Stomach smooth muscle (tissue), 2 donors: ENCODE measurements around the gene ZEB2.
A peak's percentile ranks its signal among the peaks of the same experiment; 100 is the strongest.

Experiments
- H3K27ac ChIP-seq: one replicate; pipeline ENCODE4 v1.7.0; 2013; ENCODE audit warnings: mild to moderate bottlenecking, low read length, inconsistent platforms
- H3K27me3 ChIP-seq, 2 donors: one replicate each; pipeline ENCODE4 v1.7.0; 2013; ENCODE audit warnings: low read length in 2 of 2; ENCODE audit not compliant: insufficient read depth in 2 of 2, control insufficient read depth in 1 of 2
- H3K36me3 ChIP-seq, 2 donors: one replicate each; pipeline ENCODE4 v1.7.0; 2013; ENCODE audit warnings: low read length in 2 of 2; ENCODE audit not compliant: control insufficient read depth in 2 of 2, insufficient read depth in 2 of 2
- H3K4me1 ChIP-seq: one replicate; pipeline ENCODE4 v1.7.0; 2013; ENCODE audit warnings: low read length; ENCODE audit not compliant: control insufficient read depth, insufficient read depth
- H3K4me3 ChIP-seq, 2 donors: one replicate each; pipeline ENCODE4 v1.7.0; 2013; ENCODE audit warnings: low read length in 2 of 2
- H3K9ac ChIP-seq, 2 donors: one replicate each; pipeline ENCODE4 v1.7.0; 2013; ENCODE audit warnings: low read length in 2 of 2, mild to moderate bottlenecking in 1 of 2
- H3K9me3 ChIP-seq, 2 donors: one replicate each; pipeline ENCODE4 v1.7.0; 2013; ENCODE audit warnings: low read length in 2 of 2; ENCODE audit not compliant: control insufficient read depth in 2 of 2
- donor health status: healthy.
- donor health status: Pancreatic carcinoma.

Gene ZEB2

DNA sequence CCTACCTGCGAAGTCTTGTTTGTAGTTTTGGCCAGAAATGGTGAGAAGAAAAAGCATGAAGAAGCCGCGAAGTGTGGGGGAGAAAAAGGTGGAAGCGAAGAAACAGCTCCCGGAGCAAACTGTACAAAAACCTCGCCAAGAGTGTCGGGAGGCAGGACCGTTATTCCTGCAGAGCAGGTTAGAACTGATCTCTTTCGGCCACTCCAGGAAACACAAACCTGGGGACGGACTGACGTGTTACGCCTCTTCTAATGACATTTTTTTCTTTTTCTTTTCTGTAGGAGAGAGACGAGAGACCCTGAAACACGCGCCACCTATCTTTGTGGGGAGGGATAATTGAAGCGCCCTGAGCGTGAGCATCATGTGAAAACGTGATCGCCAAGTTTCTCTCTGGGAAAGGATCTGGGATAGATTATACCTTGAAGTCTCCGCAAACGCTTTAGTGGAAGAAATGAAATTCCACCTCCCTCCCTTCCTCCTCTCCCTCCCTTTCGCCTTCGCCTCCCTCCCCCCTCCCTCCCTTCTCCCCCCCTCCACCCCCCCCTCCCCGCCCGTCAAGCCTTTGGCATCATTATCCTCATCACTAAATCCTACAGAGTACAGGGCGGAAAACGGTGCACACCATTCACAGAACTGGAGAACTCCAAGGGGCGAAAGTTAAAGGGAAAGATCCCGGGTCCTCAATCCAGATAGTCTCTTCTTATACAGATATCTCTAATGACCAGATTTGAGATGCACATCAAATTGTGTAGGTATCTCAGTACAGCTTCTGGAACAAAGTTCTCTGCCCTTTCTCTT lies at the start of gene ZEB2:
Gene ZEB2, minus strand, starts transcription at position 186 of the 798 bp plus-strand sequence. CDS start 2,769 bp downstream, outside the sequence.
- Histone ChIP-seq H3K27me3 (peaks cover 28 to 67% of the 10 kb centered on the region in 2 donors), H3K9me3 (no peaks in the 10 kb centered on the region), H3K36me3 (no peaks in the 10 kb centered on the region)

DNA sequence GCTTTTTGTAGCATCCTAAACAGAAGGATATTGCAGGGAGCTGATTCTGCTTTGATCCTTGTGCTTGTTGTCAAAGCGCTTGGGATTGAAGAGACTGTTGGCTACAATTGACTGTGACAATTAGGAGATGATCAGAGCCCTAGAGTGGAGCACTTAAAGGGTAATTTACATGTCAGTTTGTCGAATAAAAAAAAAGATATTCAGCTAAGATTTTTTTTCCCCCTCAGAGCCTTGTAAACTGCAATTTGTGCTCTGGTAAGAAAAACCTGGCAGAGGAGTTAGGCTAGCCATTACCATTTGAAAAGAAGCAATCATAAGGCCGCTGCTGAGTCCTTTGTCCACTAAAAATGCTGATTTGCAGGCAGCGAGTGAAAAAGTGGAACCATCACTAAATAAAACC lies 47.8 kb upstream of the ZEB2 start:
- no peak overlapping the region for H3K4me3 ChIP-seq
- no peaks in the 10 kb centered on the region for H3K27me3 ChIP-seq

More for the DNA sequence above, at the start of gene ZEB2:
- H3K4me1 ChIP-seq, result peaks cover 11% of the 10 kb centered on the region
- peak within 1 kb of the TSS; percentile 76 to 83 for H3K4me3 ChIP-seq
- peak within 1 kb of the TSS; percentile 79 to 82 for H3K9ac ChIP-seq
- H3K27ac ChIP-seq, result peak within 1 kb of the TSS; percentile 73

DNA sequence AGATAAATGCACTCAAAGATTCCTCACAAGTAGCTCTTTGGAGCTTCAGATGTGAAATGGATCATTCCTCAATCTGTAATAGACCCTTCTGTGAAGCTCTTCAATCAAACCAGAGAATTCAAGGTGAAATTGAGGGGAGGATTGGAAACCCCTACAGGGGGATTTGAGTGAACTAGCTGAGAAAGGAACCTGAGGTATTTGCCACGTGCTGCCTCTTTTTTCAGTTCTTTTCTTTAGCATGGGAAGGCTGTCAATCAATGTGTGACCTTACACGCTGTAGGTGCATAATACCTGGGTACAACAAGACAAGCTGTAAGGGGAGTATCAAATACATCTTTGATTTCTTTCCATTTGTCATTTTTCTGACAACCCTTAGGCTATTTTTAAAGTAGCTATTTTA lies 46.5 kb upstream of the ZEB2 start:
- no peaks in the 10 kb centered on the region for H3K9me3 ChIP-seq
- H3K4me3 ChIP-seq, result no peak overlapping the region
- no peaks in the 10 kb centered on the region for H3K27me3 ChIP-seq
- H3K27ac ChIP-seq, result no peak overlapping the region
- no peaks in the 10 kb centered on the region for H3K36me3 ChIP-seq
- no peaks in the 10 kb centered on the region for H3K4me1 ChIP-seq
- no peak overlapping the region for H3K9ac ChIP-seq

More for the DNA sequence above, 47.8 kb upstream of the ZEB2 start:
- no peak overlapping the region for H3K27ac ChIP-seq
- no peaks in the 10 kb centered on the region for H3K9me3 ChIP-seq
- no peaks in the 10 kb centered on the region for H3K4me1 ChIP-seq
- H3K36me3 ChIP-seq, result no peaks in the 10 kb centered on the region
- no peak overlapping the region for H3K9ac ChIP-seq

DNA sequence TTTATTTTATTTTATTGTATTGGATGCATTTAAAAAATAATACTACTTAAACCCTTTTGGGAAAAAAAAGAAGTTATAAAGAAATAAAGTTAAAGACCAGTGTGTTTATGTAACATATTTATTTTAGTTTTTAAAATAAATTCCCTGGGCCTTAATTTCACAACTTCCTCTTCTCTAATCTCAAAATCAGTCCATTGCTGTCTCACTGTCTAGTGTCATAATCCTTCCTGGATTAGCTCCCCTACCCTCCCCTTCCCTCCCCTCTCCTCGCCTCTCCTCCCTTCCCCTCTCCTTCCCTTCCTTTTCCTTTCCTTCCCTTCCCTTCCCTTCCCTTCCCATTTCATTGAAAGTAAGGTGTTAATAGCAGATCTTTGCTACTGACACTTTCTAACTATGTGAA lies 40.3 kb upstream of the ZEB2 start:
- Histone ChIP-seq H3K27ac (no peak overlapping the region), H3K36me3 (no peaks in the 10 kb centered on the region), H3K4me3 (no peak overlapping the region), H3K9ac (no peak overlapping the region), H3K9me3 (no peaks in the 10 kb centered on the region), H3K27me3 (no peaks in the 10 kb centered on the region), H3K4me1 (no peaks in the 10 kb centered on the region)

DNA sequence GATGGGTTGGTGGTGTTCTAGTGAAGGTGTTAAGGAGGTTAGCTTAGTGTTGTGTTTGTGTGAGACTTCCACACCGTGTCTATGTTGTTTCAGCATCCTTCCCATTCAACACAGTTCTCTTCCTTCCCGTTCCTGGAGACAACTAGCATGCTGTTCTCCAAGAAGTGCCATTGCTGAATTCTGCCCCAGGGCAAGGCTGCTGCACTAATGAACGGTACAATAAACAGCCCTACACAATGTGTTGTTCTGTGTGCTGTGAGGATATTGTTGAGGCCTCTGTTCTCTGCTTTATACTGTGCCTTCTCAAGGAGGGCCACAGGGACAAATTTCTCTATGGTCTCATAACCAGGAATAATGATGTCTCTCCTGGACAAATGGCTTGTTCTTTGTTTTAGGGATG lies 39.8 kb upstream of the ZEB2 start:
- Histone ChIP-seq H3K36me3 (no peaks in the 10 kb centered on the region), H3K4me3 (no peak overlapping the region), H3K27me3 (no peaks in the 10 kb centered on the region), H3K9ac (no peak overlapping the region), H3K9me3 (no peaks in the 10 kb centered on the region), H3K27ac (no peak overlapping the region), H3K4me1 (no peaks in the 10 kb centered on the region)

DNA sequence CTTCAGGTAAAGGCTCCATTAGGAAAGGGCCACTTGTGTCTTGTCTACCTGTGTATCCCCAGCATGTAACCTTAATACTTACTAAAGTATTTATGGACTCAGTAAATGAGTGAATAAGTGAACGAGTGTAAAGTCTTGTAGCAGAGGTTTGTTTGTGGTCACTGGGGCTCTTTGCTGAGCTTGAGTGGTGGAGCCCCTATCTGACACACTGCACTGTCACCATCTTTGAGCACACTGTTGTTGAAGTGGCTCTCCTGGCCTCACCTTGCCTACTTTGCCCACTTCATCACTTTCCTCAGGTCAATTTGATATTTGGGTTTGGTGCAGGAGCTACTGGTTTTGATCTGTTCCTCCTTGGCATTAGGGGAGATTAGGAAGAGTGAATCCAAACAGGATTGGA lies 39.3 kb upstream of the ZEB2 start:
- H3K4me3 ChIP-seq, result no peak overlapping the region
- no peaks in the 10 kb centered on the region for H3K36me3 ChIP-seq
- no peaks in the 10 kb centered on the region for H3K27me3 ChIP-seq
- no peak overlapping the region for H3K9ac ChIP-seq
- H3K9me3 ChIP-seq, result no peaks in the 10 kb centered on the region
- H3K27ac ChIP-seq, result no peak overlapping the region
- H3K4me1 ChIP-seq, result no peaks in the 10 kb centered on the region

DNA sequence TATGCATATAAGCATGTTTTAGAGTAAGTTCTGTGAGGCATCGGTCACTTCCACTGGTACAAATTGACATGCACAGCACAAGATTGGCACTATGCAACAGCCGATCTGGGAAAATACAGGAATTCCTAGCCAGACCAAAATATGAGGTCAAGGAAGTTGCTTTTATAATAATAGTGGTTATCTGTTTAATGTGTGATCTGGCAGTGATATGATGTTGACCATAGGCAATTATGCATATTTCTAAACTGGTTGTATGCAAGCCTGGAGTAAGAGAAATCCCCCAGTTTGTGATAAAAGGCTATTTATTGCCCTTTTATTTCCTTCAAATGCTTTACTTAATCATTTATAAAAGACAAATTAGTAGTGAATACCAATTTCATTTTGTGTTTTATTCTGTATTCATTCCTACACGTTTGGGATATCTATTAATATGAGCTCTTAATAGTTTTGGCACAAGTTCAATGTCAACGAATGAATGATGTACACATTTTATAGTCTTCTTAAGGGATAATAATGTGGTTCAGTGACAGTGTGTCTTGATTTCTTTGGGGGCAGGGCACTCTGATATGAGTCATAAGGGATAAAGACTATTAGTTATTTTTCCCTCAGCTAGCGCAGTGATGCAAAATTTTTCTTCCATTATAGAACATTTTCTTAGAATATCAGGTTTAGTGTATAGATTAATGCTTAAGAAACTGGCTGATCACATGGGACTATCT lies 34.7 kb upstream of the ZEB2 start:
- peaks cover 0 to 3% of the 10 kb centered on the region in 2 donors for H3K9me3 ChIP-seq
- no peaks in the 10 kb centered on the region for H3K4me1 ChIP-seq
- H3K27ac ChIP-seq, result no peak overlapping the region
- no peak overlapping the region for H3K4me3 ChIP-seq
- no peaks in the 10 kb centered on the region for H3K36me3 ChIP-seq
- no peaks in the 10 kb centered on the region for H3K27me3 ChIP-seq
- H3K9ac ChIP-seq, result no peak overlapping the region

DNA sequence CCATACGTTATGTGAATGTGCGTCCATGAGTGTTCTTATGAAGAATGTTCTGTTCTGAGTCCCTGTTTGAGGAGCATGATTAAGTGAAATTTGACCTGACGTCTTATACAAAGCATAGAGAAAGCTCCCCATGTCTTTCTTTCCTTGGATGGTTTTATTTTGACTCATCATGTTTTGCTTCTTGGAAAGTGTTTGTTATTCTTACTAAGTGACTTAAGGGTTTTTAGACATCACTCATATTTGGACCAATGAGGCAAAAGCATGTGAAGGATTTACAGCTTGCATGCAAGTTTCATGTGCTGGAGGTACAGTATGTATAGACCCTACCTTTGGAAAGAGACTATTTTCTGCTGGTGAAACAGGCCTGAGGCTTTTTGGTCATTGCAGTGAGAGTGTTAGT lies 33.5 kb upstream of the ZEB2 start:
- no peaks in the 10 kb centered on the region for H3K4me1 ChIP-seq
- no peak overlapping the region for H3K27ac ChIP-seq
- no peak overlapping the region for H3K9ac ChIP-seq

DNA sequence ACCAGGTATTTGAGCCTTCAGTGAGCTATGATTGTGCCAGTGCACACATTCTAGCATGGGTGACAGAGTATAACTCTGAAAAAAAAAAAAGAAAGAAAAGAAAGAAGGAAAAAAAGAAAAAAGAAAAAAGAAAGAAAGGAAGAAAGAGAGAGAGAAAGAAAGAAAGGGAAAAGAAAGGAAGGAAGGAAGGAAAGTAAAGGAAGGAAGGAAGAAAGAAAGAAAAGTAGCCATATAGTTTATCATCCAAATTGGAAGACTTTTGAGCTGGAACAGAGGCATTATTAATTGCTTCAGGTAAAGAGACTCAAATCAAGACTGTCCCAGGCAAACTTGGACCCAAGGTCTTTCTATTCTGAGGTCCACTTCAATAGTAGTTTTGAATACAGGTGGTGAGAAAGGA lies 32.9 kb upstream of the ZEB2 start:
- Histone ChIP-seq H3K27me3 (no peaks in the 10 kb centered on the region), H3K9me3 (peaks cover 0 to 3% of the 10 kb centered on the region in 2 donors), H3K36me3 (no peaks in the 10 kb centered on the region), H3K4me3 (no peak overlapping the region), H3K9ac (no peak overlapping the region), H3K4me1 (no peaks in the 10 kb centered on the region), H3K27ac (no peak overlapping the region)

More for the DNA sequence above, 33.5 kb upstream of the ZEB2 start:
- Histone ChIP-seq H3K4me3 (no peak overlapping the region), H3K27me3 (no peaks in the 10 kb centered on the region), H3K36me3 (no peaks in the 10 kb centered on the region), H3K9me3 (peaks cover 0 to 3% of the 10 kb centered on the region in 2 donors)

DNA sequence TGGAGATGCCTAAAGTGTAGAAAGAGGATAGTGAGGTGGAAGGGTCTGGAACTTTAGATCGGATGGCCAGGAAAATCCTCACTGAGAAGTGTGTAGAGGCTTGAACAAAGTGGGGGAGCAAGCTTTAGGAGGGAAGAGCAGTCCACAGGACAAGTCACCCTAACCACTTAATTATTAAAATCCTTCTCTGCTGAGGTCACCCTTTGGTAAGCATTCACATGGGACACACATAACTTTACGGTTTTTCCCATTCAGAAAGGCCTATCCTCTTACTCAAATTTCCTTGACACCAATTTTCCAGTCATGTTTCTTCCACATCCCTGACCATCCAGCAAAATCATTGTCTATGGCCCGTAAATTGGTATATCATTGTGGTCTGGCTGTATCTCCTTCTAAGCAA lies 31.0 kb upstream of the ZEB2 start:
- Histone ChIP-seq H3K36me3 (no peaks in the 10 kb centered on the region), H3K27ac (no peak overlapping the region), H3K9me3 (peaks cover 0 to 3% of the 10 kb centered on the region in 2 donors), H3K4me1 (no peaks in the 10 kb centered on the region), H3K4me3 (no peak overlapping the region), H3K9ac (no peak overlapping the region), H3K27me3 (no peaks in the 10 kb centered on the region)

DNA sequence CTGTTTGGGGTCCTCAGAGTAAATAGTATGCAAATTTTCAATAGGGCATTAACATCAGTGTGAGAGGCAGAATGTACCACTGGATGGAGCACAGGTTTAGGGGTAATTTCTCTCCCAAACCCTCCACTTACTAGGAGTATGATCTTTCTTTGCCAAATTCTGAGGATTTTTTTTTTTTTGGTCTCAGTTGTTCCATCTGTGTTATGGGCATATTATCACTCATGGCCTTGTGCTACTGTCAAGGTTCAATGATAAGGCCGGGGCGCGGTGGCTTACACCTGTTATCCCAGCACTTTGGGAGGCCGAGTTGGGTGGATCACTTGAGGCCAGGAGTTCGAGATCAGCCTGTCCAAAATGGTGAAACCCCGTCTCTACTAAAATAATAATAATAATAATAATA lies 30.2 kb upstream of the ZEB2 start:
- Histone ChIP-seq H3K9ac (no peak overlapping the region), H3K4me1 (no peaks in the 10 kb centered on the region), H3K36me3 (no peaks in the 10 kb centered on the region), H3K27ac (no peak overlapping the region), H3K4me3 (no peak overlapping the region), H3K9me3 (peaks cover 0 to 3% of the 10 kb centered on the region in 2 donors), H3K27me3 (no peaks in the 10 kb centered on the region)
